Right atrium auricular region (tissue), 2 donors: ENCODE data around the gene PGP. TPM values are rescaled to one million over a fixed set of nuclear protein-coding genes. Genes with fewer than 3 reads are reported as not detected.

Experiments
- DNase-seq: peaks from one replicate; pipeline ENCODE4 v3.0.0-alpha.2; 2019; ENCODE audit warnings: low spot score
- H3K27ac ChIP-seq, 2 donors: fragments of 200-600 bp; sonication (generic); 1 replicate in 1 of 2; 2 replicates in 1 of 2; pipeline ENCODE4 v1.5.1; 2016 to 2019
- H3K27me3 ChIP-seq, 2 donors: fragments of 200-600 bp; sonication (generic); one replicate each; pipeline versions ENCODE4 v1.5.1 to v1.6.0; 2017 to 2019
- H3K36me3 ChIP-seq: fragments of 200-600 bp; sonication (generic); one replicate; pipeline ENCODE4 v1.5.1; 2016
- H3K4me1 ChIP-seq, 2 donors: fragments of 200-600 bp; sonication (generic); one replicate each; pipeline versions ENCODE4 v1.5.1 to v1.6.0; 2017 to 2019
- H3K4me3 ChIP-seq, 2 donors: fragments of 200-600 bp; sonication (generic); 1 replicate in 1 of 2; 2 replicates in 1 of 2; pipeline ENCODE4 v1.5.1; 2017 to 2019; ENCODE audit warnings: mild to moderate bottlenecking in 1 of 2, moderate library complexity in 1 of 2
- H3K9me3 ChIP-seq, 2 donors: fragments of 200-600 bp; sonication (generic); one replicate each; pipeline ENCODE4 v1.5.1; 2019
- total RNA-seq, 2 donors: library from RNA; depleted of rRNA; stranded (reverse); fragments of >200 nt; gene quantifications; one replicate each; pipeline ENCODE4 v1.1.0, GENCODE V29; 2016
- TF ChIP-seq, protein P1 (sequence below), 2 donors: fragments of 200-600 bp; sonication (generic); IDR thresholded peaks; one replicate each; pipeline ENCODE4 v1.5.1; 2019; ENCODE audit warnings: antibody characterized with exemption in 2 of 2

Gene PGP
- total RNA-seq, 2 donors from 2014 or later, result 15.5 to 17.7 TPM

DNA sequence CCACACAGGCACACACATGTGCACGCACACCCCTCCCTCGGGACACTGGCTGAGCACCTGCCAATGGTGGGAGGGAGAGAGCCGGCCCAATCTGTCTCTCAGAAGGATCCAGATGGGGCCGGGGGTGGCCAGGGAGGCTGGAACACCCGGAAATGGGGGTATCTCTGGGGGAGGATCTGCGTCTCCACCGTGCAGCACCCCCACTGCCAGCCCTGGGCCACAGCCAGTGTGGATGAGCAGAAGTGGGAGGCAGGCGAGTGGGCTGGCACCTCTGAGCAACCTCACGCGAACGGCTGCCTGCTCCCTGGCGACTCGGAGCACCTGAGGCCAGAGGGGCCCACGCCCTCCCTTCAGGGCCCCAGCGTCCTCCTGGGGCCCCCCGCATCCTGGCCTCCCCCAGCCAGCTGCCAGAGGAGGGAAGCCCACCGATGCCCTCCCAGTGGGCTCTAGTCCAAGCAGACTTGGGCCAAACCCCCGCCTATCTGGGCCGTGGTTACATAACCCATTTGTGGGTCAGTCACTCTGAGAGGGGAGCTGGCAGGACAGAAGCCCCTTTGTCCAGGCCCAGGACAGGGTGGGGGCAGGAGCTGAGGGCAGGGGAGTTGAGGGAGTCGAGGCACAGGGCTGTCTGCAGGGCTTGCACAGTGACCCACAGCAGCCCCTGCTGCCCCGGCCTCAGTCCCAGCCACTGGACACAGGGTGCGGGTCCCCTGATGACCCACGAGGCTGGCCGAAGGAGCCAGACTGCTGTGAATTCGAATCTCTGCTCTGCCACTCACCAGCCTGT, 23.8 kb downstream of the PGP start:
- H3K4me3 ChIP-seq, result no peak overlapping the region
- no peak for DNase-seq
- no peaks in the 10 kb centered on the region for H3K9me3 ChIP-seq

DNA sequence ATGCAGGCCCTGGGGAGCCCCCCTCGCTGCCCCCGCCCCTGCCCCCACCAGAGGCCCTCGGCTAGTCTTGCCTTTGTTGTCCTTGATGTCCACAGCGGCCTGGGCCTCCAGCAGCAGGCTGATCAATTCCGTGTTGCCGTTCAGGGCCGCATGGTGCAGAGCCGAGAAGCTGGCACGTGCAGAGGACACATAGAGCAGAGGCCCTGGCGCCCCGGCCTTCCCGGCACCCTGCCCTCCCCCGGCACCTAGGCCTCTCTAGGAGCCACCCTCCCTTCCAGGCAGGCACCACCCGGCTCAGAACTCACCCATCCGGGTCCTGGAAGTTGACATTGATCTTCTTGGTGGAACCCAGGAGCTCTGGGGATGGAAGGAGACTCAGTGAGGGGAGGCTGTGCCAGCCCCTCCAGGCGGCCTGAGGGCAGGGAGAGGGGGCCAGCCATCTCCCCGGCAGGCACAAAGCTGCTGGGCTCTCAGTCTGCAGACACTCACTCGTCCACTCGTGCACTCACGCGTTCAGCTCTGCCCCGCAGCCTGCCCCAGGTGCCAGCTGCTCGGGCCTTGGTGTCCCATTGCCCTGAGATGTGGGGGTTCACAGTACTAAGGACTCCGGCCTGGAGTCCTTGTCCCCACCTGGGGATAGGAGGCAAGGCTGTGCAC, 24.5 kb downstream of the PGP start:
- H3K4me1 ChIP-seq, result peaks cover 0 to 8% of the 10 kb centered on the region in 2 donors
- H3K27ac ChIP-seq, result no peak overlapping the region
- H3K9me3 ChIP-seq, result no peaks in the 10 kb centered on the region
- no peaks in the 10 kb centered on the region for H3K27me3 ChIP-seq
- H3K36me3 ChIP-seq, result no peaks in the 10 kb centered on the region
- no peak for DNase-seq
- TF ChIP-seq, protein P1, sequence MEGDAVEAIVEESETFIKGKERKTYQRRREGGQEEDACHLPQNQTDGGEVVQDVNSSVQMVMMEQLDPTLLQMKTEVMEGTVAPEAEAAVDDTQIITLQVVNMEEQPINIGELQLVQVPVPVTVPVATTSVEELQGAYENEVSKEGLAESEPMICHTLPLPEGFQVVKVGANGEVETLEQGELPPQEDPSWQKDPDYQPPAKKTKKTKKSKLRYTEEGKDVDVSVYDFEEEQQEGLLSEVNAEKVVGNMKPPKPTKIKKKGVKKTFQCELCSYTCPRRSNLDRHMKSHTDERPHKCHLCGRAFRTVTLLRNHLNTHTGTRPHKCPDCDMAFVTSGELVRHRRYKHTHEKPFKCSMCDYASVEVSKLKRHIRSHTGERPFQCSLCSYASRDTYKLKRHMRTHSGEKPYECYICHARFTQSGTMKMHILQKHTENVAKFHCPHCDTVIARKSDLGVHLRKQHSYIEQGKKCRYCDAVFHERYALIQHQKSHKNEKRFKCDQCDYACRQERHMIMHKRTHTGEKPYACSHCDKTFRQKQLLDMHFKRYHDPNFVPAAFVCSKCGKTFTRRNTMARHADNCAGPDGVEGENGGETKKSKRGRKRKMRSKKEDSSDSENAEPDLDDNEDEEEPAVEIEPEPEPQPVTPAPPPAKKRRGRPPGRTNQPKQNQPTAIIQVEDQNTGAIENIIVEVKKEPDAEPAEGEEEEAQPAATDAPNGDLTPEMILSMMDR (IDR thresholded peaks at IDR 0.05), result no peak
- H3K4me3 ChIP-seq, result no peak overlapping the region

More for the DNA sequence above, 23.8 kb downstream of the PGP start:
- peaks cover 0 to 15% of the 10 kb centered on the region in 2 donors for H3K4me1 ChIP-seq
- TF ChIP-seq, protein P1 (IDR thresholded peaks at IDR 0.05), result no peak
- peak overlapping the region in 1 of 2 donors; percentile 28 for H3K27ac ChIP-seq
- H3K27me3 ChIP-seq, result peaks cover 0 to 6% of the 10 kb centered on the region in 2 donors
- H3K36me3 ChIP-seq, result no peaks in the 10 kb centered on the region

DNA sequence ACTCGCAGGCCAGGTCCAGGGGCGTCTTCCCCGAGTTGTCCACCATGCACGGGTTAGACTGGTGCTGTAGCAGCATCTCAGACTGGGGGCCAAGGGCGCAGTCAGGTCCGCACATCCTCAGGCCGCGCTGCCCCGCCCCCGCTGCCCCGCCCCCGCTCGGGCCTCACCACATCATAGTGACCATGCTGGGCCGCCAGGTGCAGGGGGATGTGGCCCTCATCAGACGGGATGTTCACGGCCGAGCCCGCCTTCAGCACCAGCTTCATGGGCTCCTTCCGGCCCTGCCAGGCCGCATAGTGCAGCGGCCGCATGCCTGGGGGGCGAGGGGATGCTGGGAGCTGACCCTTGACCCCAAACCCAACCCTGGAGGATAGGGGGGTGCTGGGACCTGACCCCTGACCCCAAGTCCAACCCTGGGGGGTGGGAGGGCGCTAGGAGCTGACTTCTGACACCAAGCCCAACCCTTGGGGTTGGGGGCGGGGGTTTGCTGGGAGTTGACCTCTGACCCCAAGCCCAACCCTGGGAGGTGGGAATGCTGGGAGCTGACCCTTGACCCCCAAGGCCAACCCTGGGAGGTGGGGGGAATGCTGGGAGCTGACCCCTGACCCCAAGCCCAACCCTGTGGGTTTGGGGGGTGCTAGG, 25.3 kb downstream of the PGP start:
- H3K9me3 ChIP-seq, result no peaks in the 10 kb centered on the region
- no peak overlapping the region for H3K4me3 ChIP-seq
- peaks cover 0 to 5% of the 10 kb centered on the region in 2 donors for H3K4me1 ChIP-seq
- no peak for DNase-seq
- no peaks in the 10 kb centered on the region for H3K36me3 ChIP-seq
- TF ChIP-seq, protein P1 (IDR thresholded peaks at IDR 0.05), result no peak
- no peak overlapping the region for H3K27ac ChIP-seq
- no peaks in the 10 kb centered on the region for H3K27me3 ChIP-seq

DNA sequence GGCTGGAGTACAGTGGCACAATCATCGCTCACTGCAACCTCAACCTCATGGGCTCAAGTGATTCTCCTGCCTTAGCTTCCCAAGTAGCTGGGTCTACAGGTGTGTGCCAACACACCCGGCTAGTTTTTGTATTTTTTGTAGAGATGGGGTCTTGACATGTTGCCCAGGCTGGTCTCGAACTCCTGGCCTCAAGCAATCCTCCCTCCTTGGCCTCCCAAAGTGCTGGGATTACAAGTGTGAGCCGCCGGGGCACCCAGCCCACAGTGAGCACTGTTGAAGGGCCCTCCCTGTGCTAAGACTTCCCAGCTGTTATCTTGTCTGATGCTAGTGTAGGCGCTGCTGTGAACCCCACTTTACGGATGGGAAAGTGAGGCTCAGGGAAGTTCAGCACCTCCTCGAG, 26.2 kb downstream of the PGP start:
- no peak overlapping the region for H3K4me3 ChIP-seq
- H3K36me3 ChIP-seq, result no peaks in the 10 kb centered on the region
- H3K27ac ChIP-seq, result no peak overlapping the region
- H3K9me3 ChIP-seq, result no peaks in the 10 kb centered on the region
- TF ChIP-seq, protein P1 (IDR thresholded peaks at IDR 0.05), result no peak
- no peaks in the 10 kb centered on the region for H3K27me3 ChIP-seq
- DNase-seq, result no peak
- H3K4me1 ChIP-seq, result peaks cover 0 to 5% of the 10 kb centered on the region in 2 donors

DNA sequence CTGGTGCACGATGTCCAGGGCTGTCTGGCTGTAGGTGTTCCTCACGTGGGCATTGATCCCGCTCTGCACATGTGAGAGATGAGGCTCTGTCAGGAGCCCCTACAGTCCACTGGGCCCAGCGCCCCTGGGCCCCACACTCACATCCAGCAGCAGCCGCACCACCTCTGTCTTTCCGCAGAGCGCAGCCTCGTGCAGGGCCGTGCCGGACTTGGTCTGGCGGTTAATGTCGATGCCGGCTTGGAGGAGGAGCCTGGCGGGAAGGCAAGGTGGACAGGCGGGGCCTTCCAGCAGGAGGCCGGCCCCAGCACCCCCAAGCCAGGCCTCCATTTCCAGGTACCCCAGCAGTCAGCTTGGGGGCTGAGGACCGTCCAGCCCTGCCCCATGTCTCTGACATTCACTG, 27.4 kb downstream of the PGP start:
- TF ChIP-seq, protein P1 (IDR thresholded peaks at IDR 0.05), result no peak
- H3K9me3 ChIP-seq, result no peaks in the 10 kb centered on the region
- H3K4me1 ChIP-seq, result peaks cover 0 to 5% of the 10 kb centered on the region in 2 donors
- no peaks in the 10 kb centered on the region for H3K27me3 ChIP-seq
- no peak overlapping the region for H3K27ac ChIP-seq
- DNase-seq, result no peak
- no peaks in the 10 kb centered on the region for H3K36me3 ChIP-seq
- no peak overlapping the region for H3K4me3 ChIP-seq
